GM12873 (cell line): ENCODE data around the gene PCDHA8.

Experiments
- CTCF ChIP-seq: IDR thresholded peaks from 2 replicates; pipeline ENCODE4 v1.5.1; 2012; ENCODE audit warnings: low read depth, mild to moderate bottlenecking, moderate library complexity, low read length, control low read depth; ENCODE audit not compliant: insufficient read depth; ENCODE audit errors: missing control alignments

Gene PCDHA8

DNA sequence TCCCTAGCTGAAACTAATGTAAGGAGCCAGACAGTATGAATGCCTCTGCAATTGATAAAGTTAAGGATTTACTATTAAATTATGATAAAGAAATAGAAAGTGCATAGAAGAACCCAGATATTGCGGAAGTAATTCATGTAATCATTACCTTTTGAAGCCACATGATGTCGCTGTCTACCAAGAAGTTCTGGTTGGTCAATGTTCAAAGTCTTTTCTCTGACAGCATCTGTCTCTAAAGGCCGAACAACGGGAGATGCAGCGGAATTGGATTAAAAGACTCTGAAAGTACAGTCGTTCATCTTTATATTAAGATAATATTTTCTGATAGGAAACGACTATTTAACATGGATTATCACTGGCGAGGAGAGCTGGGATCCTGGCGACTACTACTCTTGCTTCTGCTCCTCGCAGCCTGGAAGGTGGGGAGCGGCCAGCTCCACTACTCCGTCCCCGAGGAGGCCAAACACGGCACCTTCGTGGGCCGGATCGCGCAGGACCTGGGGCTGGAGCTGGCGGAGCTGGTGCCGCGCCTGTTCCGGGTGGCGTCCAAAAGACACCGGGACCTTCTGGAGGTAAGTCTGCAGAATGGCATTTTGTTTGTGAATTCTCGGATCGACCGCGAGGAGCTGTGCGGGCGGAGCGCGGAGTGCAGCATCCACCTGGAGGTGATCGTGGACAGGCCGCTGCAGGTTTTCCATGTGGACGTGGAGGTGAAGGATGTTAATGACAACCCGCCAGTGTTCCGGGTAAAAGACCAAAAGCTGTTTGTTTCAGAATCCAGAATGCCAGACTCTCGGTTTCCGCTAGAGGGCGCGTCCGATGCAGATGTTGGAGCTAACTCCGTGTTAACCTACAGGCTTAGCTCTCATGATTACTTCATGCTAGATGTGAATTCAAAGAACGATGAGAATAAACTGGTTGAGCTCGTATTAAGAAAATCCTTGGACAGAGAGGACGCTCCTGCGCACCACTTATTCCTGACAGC is at the start of gene PCDHA8:
TSS of gene PCDHA8 (plus strand) at position 210 of the 985 bp plus-strand sequence. CDS start at position 345, 135 bp downstream.
- peak; percentile 33 for TF ChIP-seq CTCF

DNA sequence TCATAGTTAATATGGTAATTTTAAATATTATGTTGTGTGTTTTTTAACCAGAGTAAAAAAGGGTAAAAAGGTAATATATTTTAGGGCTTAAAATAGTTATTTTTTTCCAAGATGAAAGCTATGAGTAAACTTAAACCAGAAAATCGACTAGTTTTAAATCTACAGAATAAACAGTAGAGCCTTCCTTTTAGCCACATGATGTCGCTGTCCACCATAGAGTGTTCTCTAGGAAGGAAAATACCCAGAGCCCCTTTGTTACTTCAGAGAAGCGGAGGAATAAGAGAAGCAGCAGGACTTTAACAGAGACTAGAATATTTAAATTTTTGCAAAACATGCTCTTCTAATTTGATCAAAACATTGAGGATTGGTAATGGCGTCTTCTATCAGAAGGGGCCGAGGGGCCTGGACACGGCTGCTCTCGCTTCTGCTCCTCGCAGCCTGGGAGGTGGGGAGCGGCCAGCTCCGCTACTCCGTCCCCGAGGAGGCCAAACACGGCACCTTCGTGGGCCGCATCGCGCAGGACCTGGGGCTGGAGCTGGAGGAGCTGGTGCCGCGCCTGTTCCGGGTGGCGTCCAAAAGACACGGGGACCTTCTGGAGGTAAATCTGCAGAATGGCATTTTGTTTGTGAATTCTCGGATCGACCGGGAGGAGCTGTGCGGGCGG is 46.3 kb upstream of the PCDHA8 start, which contains the start of gene PCDHA2:
TSS of gene PCDHA2 (plus strand) at position 258 of the 664 bp plus-strand sequence.
- no peak for TF ChIP-seq CTCF

DNA sequence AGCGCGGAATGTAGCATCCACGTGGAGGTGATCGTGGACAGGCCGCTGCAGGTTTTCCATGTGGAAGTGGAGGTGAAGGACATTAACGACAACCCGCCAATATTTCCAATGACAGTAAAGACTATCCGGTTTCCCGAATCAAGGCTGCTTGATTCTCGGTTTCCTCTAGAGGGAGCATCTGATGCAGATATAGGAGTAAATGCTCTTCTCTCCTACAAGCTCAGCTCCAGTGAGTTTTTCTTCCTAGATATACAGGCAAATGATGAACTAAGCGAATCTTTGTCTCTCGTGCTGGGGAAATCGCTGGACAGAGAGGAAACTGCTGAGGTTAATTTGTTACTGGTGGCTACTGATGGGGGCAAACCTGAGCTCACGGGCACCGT is 45.7 kb upstream of the PCDHA8 start:
- peak; percentile 13 for TF ChIP-seq CTCF

DNA sequence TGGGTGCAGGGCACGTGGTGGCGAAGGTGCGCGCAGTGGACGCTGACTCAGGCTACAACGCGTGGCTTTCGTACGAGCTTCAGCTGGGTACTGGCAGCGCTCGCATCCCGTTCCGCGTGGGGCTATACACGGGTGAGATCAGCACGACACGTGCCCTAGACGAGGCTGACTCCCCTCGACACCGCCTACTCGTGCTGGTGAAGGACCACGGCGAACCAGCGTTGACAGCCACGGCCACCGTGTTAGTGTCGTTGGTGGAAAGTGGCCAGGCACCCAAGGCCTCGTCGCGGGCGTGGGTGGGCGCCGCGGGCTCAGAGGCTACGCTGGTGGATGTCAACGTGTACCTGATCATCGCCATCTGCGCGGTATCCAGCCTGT is 44.3 kb upstream of the PCDHA8 start:
- TF ChIP-seq CTCF, result no peak

GRCh38 chr5:140800816-140801493 is 40.0 kb upstream of the PCDHA8 start, which contains the start of gene PCDHA3:
PCDHA3 (plus strand) TSS chr5:140801057.
- peak; percentile 14 for TF ChIP-seq CTCF

GRCh38 chr5:140801494-140801841 is 39.5 kb upstream of the PCDHA8 start:
- no peak for TF ChIP-seq CTCF
